ENCODE data around the gene PITPNC1. TPM values are rescaled to one million over a fixed set of nuclear protein-coding genes. Genes with fewer than 3 reads are reported as not detected.
A peak's percentile ranks its signal among the peaks of the same experiment; 100 is the strongest.

PITPNC1 gene
- total RNA-seq, 1 donor = 25.7 TPM

GRCh38 chr17:67671493-67671892 lies 294.4 kb downstream of the PITPNC1 start:
- TF ChIP-seq CTCF (IDR thresholded peaks at IDR 0.05; ENCODE audit: insufficient read depth, low read length) = no peak
- H3K4me3 ChIP-seq (ENCODE audit: low read depth, low read length) = no peak overlapping the region
- peak; percentile 40 for DNase-seq (ENCODE audit: low read depth)

GRCh38 chr17:67672592-67673335 lies 295.7 kb downstream of the PITPNC1 start:
- TF ChIP-seq CTCF (IDR thresholded peaks at IDR 0.05; ENCODE audit: insufficient read depth, low read length) = no peak
- no peak overlapping the region for H3K4me3 ChIP-seq (ENCODE audit: low read depth, low read length)
- DNase-seq (ENCODE audit: low read depth) = no peak

GRCh38 chr17:67675481-67675880 lies 298.4 kb downstream of the PITPNC1 start:
- no peak overlapping the region for H3K4me3 ChIP-seq (ENCODE audit: low read depth, low read length)
- DNase-seq (ENCODE audit: low read depth) = no peak
- no peak for TF ChIP-seq CTCF (IDR thresholded peaks at IDR 0.05; ENCODE audit: insufficient read depth, low read length)

GRCh38 chr17:67676305-67676704 lies 299.2 kb downstream of the PITPNC1 start:
- no peak overlapping the region for H3K4me3 ChIP-seq (ENCODE audit: low read depth, low read length)
- no peak for TF ChIP-seq CTCF (IDR thresholded peaks at IDR 0.05; ENCODE audit: insufficient read depth, low read length)
- DNase-seq (ENCODE audit: low read depth) = no peak

- no peak for TF ChIP-seq CTCF (IDR thresholded peaks at IDR 0.05; ENCODE audit: insufficient read depth, low read length)
Observed at GRCh38 chr17:67678414-67678813, 301.3 kb downstream of the PITPNC1 start.

GRCh38 chr17:67679225-67679624 lies 302.1 kb downstream of the PITPNC1 start:
- TF ChIP-seq CTCF (IDR thresholded peaks at IDR 0.05; ENCODE audit: insufficient read depth, low read length) = no peak
- no peak overlapping the region for H3K4me3 ChIP-seq (ENCODE audit: low read depth, low read length)
- no peak for DNase-seq (ENCODE audit: low read depth)

More at GRCh38 chr17:67678414-67678813, 301.3 kb downstream of the PITPNC1 start:
- no peak for DNase-seq (ENCODE audit: low read depth)
- H3K4me3 ChIP-seq (ENCODE audit: low read depth, low read length) = no peak overlapping the region

GRCh38 chr17:67679721-67680120 lies 302.6 kb downstream of the PITPNC1 start:
- DNase-seq (ENCODE audit: low read depth) = no peak
- no peak for TF ChIP-seq CTCF (IDR thresholded peaks at IDR 0.05; ENCODE audit: insufficient read depth, low read length)
- no peak overlapping the region for H3K4me3 ChIP-seq (ENCODE audit: low read depth, low read length)

Measured in fibroblast of the aortic adventitia (primary cell).